T-helper 2 cell treated with Interferon-gamma antibody and Interleukin-4, amounts not matched to agents 5 μg/mL and 100 μg/mL, for 36 hours (primary cell): Measurements from ENCODE around the gene C2.

Experiments
- DNase-seq: peaks from one replicate; pipeline ENCODE4 v3.0.0; 2021; ENCODE audit warnings: low spot score
- H3K27ac Mint-ChIP-seq: one replicate; pipeline ENCODE4 v1.8.0; 2021; ENCODE audit warnings: mild to moderate bottlenecking, mixed read lengths
- H3K27me3 Mint-ChIP-seq: one replicate; pipeline ENCODE4 v1.8.0; 2021; ENCODE audit warnings: low read depth, mixed read lengths
- H3K36me3 Mint-ChIP-seq: one replicate; pipeline ENCODE4 v1.8.0; 2021; ENCODE audit warnings: low read depth, mixed read lengths
- H3K4me1 Mint-ChIP-seq: one replicate; pipeline ENCODE4 v1.8.0; 2021; ENCODE audit warnings: low read depth, mixed read lengths
- H3K4me3 Mint-ChIP-seq: one replicate; pipeline ENCODE4 v1.8.0; 2022; ENCODE audit warnings: mild to moderate bottlenecking, moderate library complexity, mixed read lengths
- H3K9me3 Mint-ChIP-seq: one replicate; pipeline ENCODE4 v1.8.0; 2021; ENCODE audit warnings: mixed read lengths

The C2 gene

GRCh38 chr6:31948306-31948705, 20.8 kb downstream of the C2 start:
- H3K4me1 Mint-ChIP-seq, result no peaks in the 10 kb centered on the region
- no peak overlapping the region for H3K27ac Mint-ChIP-seq
- no peaks in the 10 kb centered on the region for H3K9me3 Mint-ChIP-seq
- H3K27me3 Mint-ChIP-seq, result no peaks in the 10 kb centered on the region
- DNase-seq, result no peak
- H3K36me3 Mint-ChIP-seq, result peaks cover 6% of the 10 kb centered on the region
- H3K4me3 Mint-ChIP-seq, result no peak overlapping the region

- DNase-seq, result no peak
- H3K27me3 Mint-ChIP-seq, result no peaks in the 10 kb centered on the region
- H3K9me3 Mint-ChIP-seq, result no peaks in the 10 kb centered on the region
- H3K4me1 Mint-ChIP-seq, result no peaks in the 10 kb centered on the region
- H3K27ac Mint-ChIP-seq, result no peak overlapping the region
- H3K4me3 Mint-ChIP-seq, result no peak overlapping the region
- H3K36me3 Mint-ChIP-seq, result peaks cover 12% of the 10 kb centered on the region
Observed at GRCh38 chr6:31948753-31949413, 21.4 kb downstream of the C2 start.

- Mint-ChIP-seq H3K4me3 (no peak overlapping the region), H3K9me3 (no peaks in the 10 kb centered on the region), H3K27me3 (no peaks in the 10 kb centered on the region), H3K27ac (no peak overlapping the region), H3K36me3 (peaks cover 22% of the 10 kb centered on the region), H3K4me1 (no peaks in the 10 kb centered on the region)
- no peak for DNase-seq
Observed at GRCh38 chr6:31949926-31950548, 22.5 kb downstream of the C2 start.

- H3K36me3 Mint-ChIP-seq, result peaks cover 34% of the 10 kb centered on the region
- no peaks in the 10 kb centered on the region for H3K9me3 Mint-ChIP-seq
- no peak overlapping the region for H3K4me3 Mint-ChIP-seq
- H3K27ac Mint-ChIP-seq, result peak overlapping the region; percentile 27
- no peaks in the 10 kb centered on the region for H3K27me3 Mint-ChIP-seq
- H3K4me1 Mint-ChIP-seq, result peaks cover 4% of the 10 kb centered on the region
- peak; percentile 36 for DNase-seq
Observed at GRCh38 chr6:31952140-31952805, 24.8 kb downstream of the C2 start.

GRCh38 chr6:31952890-31953289, 25.4 kb downstream of the C2 start:
- Mint-ChIP-seq H3K4me1 (peaks cover 10% of the 10 kb centered on the region), H3K36me3 (peaks cover 34% of the 10 kb centered on the region), H3K9me3 (no peaks in the 10 kb centered on the region), H3K4me3 (no peak overlapping the region), H3K27me3 (no peaks in the 10 kb centered on the region), H3K27ac (peak overlapping the region; percentile 27)
- DNase-seq, result no peak

GRCh38 chr6:31954511-31954910, 27.0 kb downstream of the C2 start:
- no peaks in the 10 kb centered on the region for H3K9me3 Mint-ChIP-seq
- H3K4me1 Mint-ChIP-seq, result peaks cover 17% of the 10 kb centered on the region
- no peak for DNase-seq
- H3K27ac Mint-ChIP-seq, result no peak overlapping the region
- H3K4me3 Mint-ChIP-seq, result no peak overlapping the region
- H3K27me3 Mint-ChIP-seq, result no peaks in the 10 kb centered on the region
- H3K36me3 Mint-ChIP-seq, result peaks cover 39% of the 10 kb centered on the region

- no peak for DNase-seq
- peaks cover 27% of the 10 kb centered on the region for H3K4me1 Mint-ChIP-seq
- no peaks in the 10 kb centered on the region for H3K27me3 Mint-ChIP-seq
- no peaks in the 10 kb centered on the region for H3K9me3 Mint-ChIP-seq
- peak overlapping the region; percentile 94 for H3K4me3 Mint-ChIP-seq
- H3K36me3 Mint-ChIP-seq, result peaks cover 55% of the 10 kb centered on the region
- no peak overlapping the region for H3K27ac Mint-ChIP-seq
Observed at GRCh38 chr6:31956796-31957195, 29.3 kb downstream of the C2 start.

- DNase-seq, result no peak
- H3K4me3 Mint-ChIP-seq, result peak overlapping the region; percentile 94
- H3K27ac Mint-ChIP-seq, result peak overlapping the region; percentile 97
- H3K27me3 Mint-ChIP-seq, result no peaks in the 10 kb centered on the region
- peaks cover 27% of the 10 kb centered on the region for H3K4me1 Mint-ChIP-seq
- H3K9me3 Mint-ChIP-seq, result no peaks in the 10 kb centered on the region
- peaks cover 64% of the 10 kb centered on the region for H3K36me3 Mint-ChIP-seq
Observed at GRCh38 chr6:31958412-31958740, 30.9 kb downstream of the C2 start.

GRCh38 chr6:31958741-31959739, 31.5 kb downstream of the C2 start, which contains the start of the genes NELFE and SKIC2:
Gene NELFE (minus strand): TSS chr6:31958971. CDS start chr6:31958446, 525 bp downstream.
Gene SKIC2 (plus strand): TSS chr6:31959175. CDS start chr6:31959193, 18 bp downstream.
- Mint-ChIP-seq H3K27ac (peak within 1 kb of the TSS; percentile 97), H3K27me3 (no peaks in the 10 kb centered on the region), H3K36me3 (peaks cover 62% of the 10 kb centered on the region), H3K4me1 (peaks cover 27% of the 10 kb centered on the region), H3K4me3 (peak within 1 kb of the TSS; percentile 94), H3K9me3 (no peaks in the 10 kb centered on the region)
- peak; percentile 99 for DNase-seq

- peaks cover 27% of the 10 kb centered on the region for H3K4me1 Mint-ChIP-seq
- no peak for DNase-seq
- H3K36me3 Mint-ChIP-seq, result peaks cover 54% of the 10 kb centered on the region
- H3K27ac Mint-ChIP-seq, result peak overlapping the region; percentile 3
- H3K9me3 Mint-ChIP-seq, result no peaks in the 10 kb centered on the region
- H3K4me3 Mint-ChIP-seq, result peak overlapping the region; percentile 28
- H3K27me3 Mint-ChIP-seq, result no peaks in the 10 kb centered on the region
Observed at GRCh38 chr6:31961616-31962015, 34.1 kb downstream of the C2 start.

- Mint-ChIP-seq H3K9me3 (no peaks in the 10 kb centered on the region), H3K27ac (no peak overlapping the region)
Observed at GRCh38 chr6:31963921-31964320, 36.4 kb downstream of the C2 start.

GRCh38 chr6:31965700-31966099, 38.2 kb downstream of the C2 start:
- H3K4me1 Mint-ChIP-seq, result peaks cover 9% of the 10 kb centered on the region
- no peak for DNase-seq
- no peaks in the 10 kb centered on the region for H3K9me3 Mint-ChIP-seq
- no peak overlapping the region for H3K27ac Mint-ChIP-seq
- no peaks in the 10 kb centered on the region for H3K27me3 Mint-ChIP-seq
- no peak overlapping the region for H3K4me3 Mint-ChIP-seq
- H3K36me3 Mint-ChIP-seq, result peaks cover 62% of the 10 kb centered on the region

More at GRCh38 chr6:31963921-31964320, 36.4 kb downstream of the C2 start:
- Mint-ChIP-seq H3K27me3 (no peaks in the 10 kb centered on the region), H3K36me3 (peaks cover 59% of the 10 kb centered on the region), H3K4me3 (no peak overlapping the region), H3K4me1 (peaks cover 13% of the 10 kb centered on the region)
- DNase-seq, result no peak

- Mint-ChIP-seq H3K27ac (no peak overlapping the region), H3K9me3 (no peaks in the 10 kb centered on the region), H3K4me1 (peaks cover 8% of the 10 kb centered on the region), H3K36me3 (peaks cover 54% of the 10 kb centered on the region), H3K4me3 (no peak overlapping the region), H3K27me3 (no peaks in the 10 kb centered on the region)
- DNase-seq, result no peak
Observed at GRCh38 chr6:31966506-31966905, 39.0 kb downstream of the C2 start.
